ENCODE data around the gene ZMIZ1.

ZMIZ1 gene

DNA sequence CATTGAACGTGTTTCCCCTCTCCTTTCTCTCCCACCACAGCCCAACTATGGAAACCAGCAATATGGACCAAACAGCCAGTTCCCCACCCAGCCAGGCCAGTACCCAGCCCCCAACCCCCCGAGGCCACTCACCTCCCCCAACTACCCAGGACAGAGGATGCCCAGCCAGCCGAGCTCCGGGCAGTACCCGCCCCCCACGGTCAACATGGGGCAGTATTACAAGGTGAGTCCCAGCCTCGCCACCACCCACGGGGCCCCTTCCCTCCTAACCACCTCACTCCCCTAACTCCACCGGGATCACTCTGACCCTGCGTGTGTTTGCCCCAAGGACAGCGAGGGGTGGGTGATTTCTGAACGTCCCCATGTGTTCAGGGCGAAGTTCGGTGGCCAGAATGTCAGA, 227.7 kb downstream of the ZMIZ1 start:
- no peak overlapping the region for H3K9ac ChIP-seq (ENCODE audit: low read depth, low read length)
- no peak overlapping the region for H3K27ac ChIP-seq (ENCODE audit: low read length)
- no peaks in the 10 kb centered on the region for H3K9me3 ChIP-seq (ENCODE audit: insufficient read depth, low read depth, low read length)
- no peaks in the 10 kb centered on the region for H3K4me1 ChIP-seq (ENCODE audit: insufficient read depth, low read length)
- no peaks in the 10 kb centered on the region for H3K27me3 ChIP-seq (ENCODE audit: insufficient read depth, low read length)
- H3K36me3 ChIP-seq (ENCODE audit: insufficient read depth, low read depth, low read length) = peaks cover 81% of the 10 kb centered on the region
- H3K4me3 ChIP-seq (ENCODE audit: low read length) = no peak overlapping the region

DNA sequence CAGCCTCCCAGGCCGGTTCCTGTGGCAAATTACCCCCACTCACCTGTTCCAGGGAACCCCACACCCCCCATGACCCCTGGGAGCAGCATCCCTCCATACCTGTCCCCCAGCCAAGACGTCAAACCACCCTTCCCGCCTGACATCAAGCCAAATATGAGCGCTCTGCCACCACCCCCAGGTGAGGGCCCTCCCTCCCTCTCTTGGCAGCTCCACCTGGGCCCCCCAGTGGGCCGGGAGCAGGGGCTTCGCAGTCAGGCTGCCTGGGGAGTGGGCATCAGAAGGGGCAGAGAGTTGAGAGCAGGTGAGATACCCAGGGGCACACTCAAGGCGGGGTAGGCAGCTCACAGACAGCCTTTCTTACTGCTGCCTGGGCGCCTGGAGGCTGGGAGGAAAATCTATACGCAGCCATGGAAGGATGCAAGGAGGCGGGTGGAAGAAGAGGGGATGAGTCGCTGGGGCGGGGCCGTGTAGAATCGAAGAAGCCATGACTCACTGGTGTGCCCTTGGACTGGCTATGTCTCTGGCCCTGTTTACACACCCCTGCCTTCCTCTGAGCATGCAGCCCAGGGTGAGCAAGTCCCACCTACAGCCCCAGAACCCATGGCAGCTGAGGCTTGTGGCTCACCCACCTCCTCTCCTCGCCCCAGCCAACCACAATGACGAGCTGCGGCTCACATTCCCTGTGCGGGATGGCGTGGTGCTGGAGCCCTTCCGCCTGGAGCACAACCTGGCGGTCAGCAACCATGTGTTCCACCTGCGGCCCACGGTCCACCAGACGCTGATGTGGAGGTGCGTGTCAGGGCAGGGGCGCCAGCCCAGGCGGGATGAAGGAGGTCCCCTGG, 229.9 kb downstream of the ZMIZ1 start:
- Histone ChIP-seq H3K27ac (ENCODE audit: low read length) (no peak overlapping the region), H3K4me3 (ENCODE audit: low read length) (no peak overlapping the region), H3K4me1 (ENCODE audit: insufficient read depth, low read length) (no peaks in the 10 kb centered on the region), H3K27me3 (ENCODE audit: insufficient read depth, low read length) (no peaks in the 10 kb centered on the region), H3K9ac (ENCODE audit: low read depth, low read length) (no peak overlapping the region), H3K36me3 (ENCODE audit: insufficient read depth, low read depth, low read length) (peaks cover 94% of the 10 kb centered on the region), H3K9me3 (ENCODE audit: insufficient read depth, low read depth, low read length) (no peaks in the 10 kb centered on the region)

- no peak overlapping the region for H3K9ac ChIP-seq (ENCODE audit: low read depth, low read length)
- H3K9me3 ChIP-seq (ENCODE audit: insufficient read depth, low read depth, low read length) = no peaks in the 10 kb centered on the region
- H3K27ac ChIP-seq (ENCODE audit: low read length) = no peak overlapping the region
- H3K27me3 ChIP-seq (ENCODE audit: insufficient read depth, low read length) = no peaks in the 10 kb centered on the region
- H3K36me3 ChIP-seq (ENCODE audit: insufficient read depth, low read depth, low read length) = peaks cover 94% of the 10 kb centered on the region
- H3K4me3 ChIP-seq (ENCODE audit: low read length) = no peak overlapping the region
- no peaks in the 10 kb centered on the region for H3K4me1 ChIP-seq (ENCODE audit: insufficient read depth, low read length)
Observed at GRCh38 chr10:79299397-79300241, 230.9 kb downstream of the ZMIZ1 start.

GRCh38 chr10:79300711-79301110, 231.9 kb downstream of the ZMIZ1 start:
- Histone ChIP-seq H3K4me3 (ENCODE audit: low read length) (no peak overlapping the region), H3K27me3 (ENCODE audit: insufficient read depth, low read length) (no peaks in the 10 kb centered on the region), H3K36me3 (ENCODE audit: insufficient read depth, low read depth, low read length) (peaks cover 96% of the 10 kb centered on the region), H3K4me1 (ENCODE audit: insufficient read depth, low read length) (no peaks in the 10 kb centered on the region), H3K27ac (ENCODE audit: low read length) (no peak overlapping the region), H3K9me3 (ENCODE audit: insufficient read depth, low read depth, low read length) (no peaks in the 10 kb centered on the region), H3K9ac (ENCODE audit: low read depth, low read length) (no peak overlapping the region)

- H3K27ac ChIP-seq (ENCODE audit: low read length) = no peak overlapping the region
- peaks cover 97% of the 10 kb centered on the region for H3K36me3 ChIP-seq (ENCODE audit: insufficient read depth, low read depth, low read length)
- no peak overlapping the region for H3K9ac ChIP-seq (ENCODE audit: low read depth, low read length)
- H3K4me3 ChIP-seq (ENCODE audit: low read length) = no peak overlapping the region
- no peaks in the 10 kb centered on the region for H3K27me3 ChIP-seq (ENCODE audit: insufficient read depth, low read length)
- H3K9me3 ChIP-seq (ENCODE audit: insufficient read depth, low read depth, low read length) = no peaks in the 10 kb centered on the region
- H3K4me1 ChIP-seq (ENCODE audit: insufficient read depth, low read length) = no peaks in the 10 kb centered on the region
Observed at GRCh38 chr10:79301754-79302530, 233.2 kb downstream of the ZMIZ1 start.

DNA sequence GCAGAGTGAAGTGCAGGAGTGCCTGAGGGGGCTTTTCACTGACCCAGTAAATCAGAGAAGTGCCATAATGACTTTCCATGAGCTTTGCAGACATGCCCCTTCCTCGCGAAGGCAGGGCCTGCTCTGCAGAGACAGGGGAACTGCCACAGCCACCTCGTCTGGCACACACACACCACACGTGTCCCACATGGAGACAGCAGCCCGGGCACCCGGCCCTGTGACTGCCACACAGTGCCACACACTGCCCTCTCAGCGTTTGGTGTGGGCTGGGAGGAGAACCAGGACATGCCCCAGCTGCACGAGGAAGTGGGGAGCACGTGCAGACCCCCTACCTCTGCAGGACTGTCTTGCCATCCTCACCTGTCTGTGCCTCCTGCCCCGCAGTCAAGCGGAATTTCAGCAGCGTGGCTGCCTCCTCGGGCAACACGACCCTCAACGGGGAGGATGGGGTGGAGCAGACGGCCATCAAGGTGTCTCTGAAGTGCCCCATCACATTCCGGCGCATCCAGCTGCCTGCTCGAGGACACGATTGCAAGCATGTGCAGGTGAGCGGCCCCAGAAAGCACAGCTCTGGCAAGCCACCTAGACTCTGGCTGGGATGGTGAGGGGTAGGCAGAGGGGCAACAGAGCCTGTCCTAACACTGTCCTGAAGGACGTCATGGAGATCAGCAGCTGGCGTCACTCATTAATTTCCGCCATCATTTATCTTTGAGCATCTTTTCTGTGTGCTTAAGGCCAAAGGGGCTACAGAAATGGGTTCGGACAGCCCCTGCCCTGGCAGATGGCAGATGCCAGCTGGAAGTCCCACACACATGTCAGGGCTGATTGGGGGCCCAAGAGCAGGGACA, 235.1 kb downstream of the ZMIZ1 start:
- H3K4me1 ChIP-seq (ENCODE audit: insufficient read depth, low read length) = no peaks in the 10 kb centered on the region
- no peak overlapping the region for H3K27ac ChIP-seq (ENCODE audit: low read length)
- no peak overlapping the region for H3K4me3 ChIP-seq (ENCODE audit: low read length)
- H3K9ac ChIP-seq (ENCODE audit: low read depth, low read length) = no peak overlapping the region
- H3K36me3 ChIP-seq (ENCODE audit: insufficient read depth, low read depth, low read length) = peaks cover 97% of the 10 kb centered on the region
- no peaks in the 10 kb centered on the region for H3K27me3 ChIP-seq (ENCODE audit: insufficient read depth, low read length)
- no peaks in the 10 kb centered on the region for H3K9me3 ChIP-seq (ENCODE audit: insufficient read depth, low read depth, low read length)

GRCh38 chr10:79304479-79305087, 235.8 kb downstream of the ZMIZ1 start:
- no peaks in the 10 kb centered on the region for H3K4me1 ChIP-seq (ENCODE audit: insufficient read depth, low read length)
- no peak overlapping the region for H3K9ac ChIP-seq (ENCODE audit: low read depth, low read length)
- no peak overlapping the region for H3K27ac ChIP-seq (ENCODE audit: low read length)
- H3K9me3 ChIP-seq (ENCODE audit: insufficient read depth, low read depth, low read length) = no peaks in the 10 kb centered on the region
- no peak overlapping the region for H3K4me3 ChIP-seq (ENCODE audit: low read length)
- H3K27me3 ChIP-seq (ENCODE audit: insufficient read depth, low read length) = no peaks in the 10 kb centered on the region
- peaks cover 95% of the 10 kb centered on the region for H3K36me3 ChIP-seq (ENCODE audit: insufficient read depth, low read depth, low read length)

DNA sequence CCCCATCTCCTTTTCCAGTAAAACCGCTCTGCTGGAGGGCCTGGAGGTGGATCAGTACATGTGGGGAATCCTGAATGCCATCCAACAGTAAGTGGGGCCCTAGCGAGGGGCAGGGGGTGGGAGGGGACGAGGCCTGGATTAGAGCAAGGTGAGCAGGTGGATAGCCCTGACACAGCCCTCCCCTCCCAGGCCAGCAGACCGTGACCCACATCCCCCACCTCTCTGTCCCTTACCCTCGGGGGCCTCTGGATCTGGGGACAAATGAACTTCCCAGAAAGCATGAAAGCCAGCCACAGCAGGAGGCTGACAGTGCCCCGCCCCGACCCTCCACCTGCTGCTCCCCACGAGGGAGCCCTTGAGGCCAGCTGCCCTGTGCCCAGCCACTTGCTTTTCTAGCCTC, 236.7 kb downstream of the ZMIZ1 start:
- Histone ChIP-seq H3K27me3 (ENCODE audit: insufficient read depth, low read length) (no peaks in the 10 kb centered on the region), H3K4me1 (ENCODE audit: insufficient read depth, low read length) (no peaks in the 10 kb centered on the region), H3K9ac (ENCODE audit: low read depth, low read length) (no peak overlapping the region), H3K4me3 (ENCODE audit: low read length) (no peak overlapping the region), H3K9me3 (ENCODE audit: insufficient read depth, low read depth, low read length) (no peaks in the 10 kb centered on the region), H3K36me3 (ENCODE audit: insufficient read depth, low read depth, low read length) (peaks cover 88% of the 10 kb centered on the region), H3K27ac (ENCODE audit: low read length) (no peak overlapping the region)

DNA sequence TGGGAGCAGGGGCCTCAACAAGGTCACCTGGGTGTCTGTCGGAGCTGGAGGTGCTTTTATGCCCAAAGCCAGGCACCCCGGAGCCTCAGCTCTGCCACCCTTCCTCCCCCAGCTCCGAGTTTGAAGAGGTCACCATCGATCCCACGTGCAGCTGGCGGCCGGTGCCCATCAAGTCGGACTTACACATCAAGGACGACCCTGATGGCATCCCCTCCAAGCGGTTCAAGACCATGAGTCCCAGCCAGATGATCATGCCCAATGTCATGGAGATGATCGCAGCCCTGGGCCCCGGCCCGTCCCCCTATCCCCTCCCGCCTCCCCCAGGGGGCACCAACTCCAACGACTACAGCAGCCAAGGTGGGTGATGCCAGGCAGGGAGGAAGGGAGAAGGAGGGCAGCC, 237.2 kb downstream of the ZMIZ1 start:
- H3K36me3 ChIP-seq (ENCODE audit: insufficient read depth, low read depth, low read length) = peaks cover 83% of the 10 kb centered on the region

DNA sequence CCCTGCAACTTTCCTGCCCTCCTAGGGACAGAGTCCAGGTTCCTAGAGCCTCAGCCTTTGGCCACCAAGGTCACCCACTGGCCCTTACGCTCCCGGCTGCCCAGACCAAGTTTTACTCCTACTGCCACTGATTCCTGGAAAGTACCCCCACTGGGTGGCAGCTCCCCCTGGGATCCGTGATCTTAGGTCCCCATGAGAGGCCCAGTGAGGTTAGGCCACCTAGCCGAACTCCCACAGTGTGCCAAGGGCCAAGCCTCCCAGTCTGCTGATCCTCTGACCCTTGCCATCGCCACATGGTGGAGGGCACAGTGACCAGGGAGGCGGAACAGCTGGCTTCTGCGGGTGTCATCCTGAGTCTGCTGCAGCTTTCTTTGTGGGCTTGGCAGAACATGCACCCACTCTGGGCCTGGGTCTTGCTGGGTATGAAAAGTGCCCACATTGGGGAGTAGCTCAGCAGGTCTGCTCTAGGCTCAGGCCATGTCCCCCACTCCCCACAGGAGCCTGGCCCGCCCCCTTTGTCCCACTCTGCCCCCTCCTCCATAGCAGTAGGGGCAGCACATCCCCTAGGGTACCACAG, 238.0 kb downstream of the ZMIZ1 start:
- H3K36me3 ChIP-seq (ENCODE audit: insufficient read depth, low read depth, low read length) = peaks cover 76% of the 10 kb centered on the region
- H3K27me3 ChIP-seq (ENCODE audit: insufficient read depth, low read length) = no peaks in the 10 kb centered on the region
- H3K4me1 ChIP-seq (ENCODE audit: insufficient read depth, low read length) = no peaks in the 10 kb centered on the region
- H3K9me3 ChIP-seq (ENCODE audit: insufficient read depth, low read depth, low read length) = no peaks in the 10 kb centered on the region
- no peak overlapping the region for H3K27ac ChIP-seq (ENCODE audit: low read length)
- H3K4me3 ChIP-seq (ENCODE audit: low read length) = no peak overlapping the region
- no peak overlapping the region for H3K9ac ChIP-seq (ENCODE audit: low read depth, low read length)

More for the DNA sequence above, 237.2 kb downstream of the ZMIZ1 start:
- Histone ChIP-seq H3K9me3 (ENCODE audit: insufficient read depth, low read depth, low read length) (no peaks in the 10 kb centered on the region), H3K9ac (ENCODE audit: low read depth, low read length) (no peak overlapping the region), H3K4me1 (ENCODE audit: insufficient read depth, low read length) (no peaks in the 10 kb centered on the region), H3K27me3 (ENCODE audit: insufficient read depth, low read length) (no peaks in the 10 kb centered on the region), H3K4me3 (ENCODE audit: low read length) (no peak overlapping the region), H3K27ac (ENCODE audit: low read length) (no peak overlapping the region)

Measured in iPS-20b (cell line).